Posterior vena cava (tissue), 2 donors: ENCODE results near the gene PELI1. TPM values are rescaled to one million over a fixed set of nuclear protein-coding genes. Genes with fewer than 3 reads are reported as not detected.

Experiments
- DNase-seq: peaks from one replicate; pipeline ENCODE4 v3.0.0-alpha.2; 2020; ENCODE audit warnings: low spot score
- intact Hi-C, 2 donors: fragments of 100-400 bp; cut with DNase I; formaldehyde crosslinking; loops; one replicate each; pipeline versions ENCODE4 v1.14.1 to v1.14.2; 2022 to 2023
- long read RNA-seq, 2 donors: library from polyadenylated mRNA; unstranded; transcript quantifications; one replicate each; pipeline ENCODE4 v2.0.0, GENCODE V29; 2020 to 2021
- total RNA-seq, 2 donors: library from RNA; stranded (reverse); fragmentation: NEBNext Ultra II Directional; extraction: Animal tissue kit (Norgen Biotek cat#: 25700); gene quantifications; one replicate each; pipeline ENCODE4 v1.2.1, GENCODE V29; 2021
- donor health status: DM: yes; HTN: yes; CAD: no.
- donor health status: DM: yes; HTN: yes; CAD: no.

PELI1 gene
- total RNA-seq = 10 to 100 TPM; 29.2 to 29.7 TPM
- long read RNA-seq, donor 1, partial matches to known transcripts = 0 of 5 reads
- long read RNA-seq, donor 1, other reads (novel, unspliced or antisense) = 3 of 5 reads
- long read RNA-seq, donor 2, partial matches to known transcripts = 2 of 5 reads
- long read RNA-seq, donor 2, other reads (novel, unspliced or antisense) = 1 of 5 reads

GRCh38 chr2:64144057-64145013 lies at the start of gene PELI1:
PELI1 (minus strand) TSS chr2:64144420; CDS start chr2:64108310, 36,110 bp downstream.
- peak; percentile 98 for DNase-seq
- intact Hi-C loops = no loop called here

- DNase-seq = no peak
- intact Hi-C loops = no loop called here
Observed at GRCh38 chr2:64193491-64193890, 49.3 kb upstream of the PELI1 start.

- DNase-seq = no peak
- intact Hi-C loops = no loop called here
Observed at GRCh38 chr2:64192664-64193105, 48.5 kb upstream of the PELI1 start.

- DNase-seq = no peak
- intact Hi-C loops = no loop called here
Observed at GRCh38 chr2:64192125-64192479, 47.9 kb upstream of the PELI1 start.

GRCh38 chr2:64189586-64189985 lies 45.4 kb upstream of the PELI1 start:
- no peak for DNase-seq
- intact Hi-C loops = no loop called here

- intact Hi-C loops = no loop called here
- no peak for DNase-seq
Observed at GRCh38 chr2:64189167-64189566, 44.9 kb upstream of the PELI1 start.

GRCh38 chr2:64186699-64187605 lies 42.7 kb upstream of the PELI1 start:
- intact Hi-C loops = no loop called here
- DNase-seq = no peak

GRCh38 chr2:64179582-64180321 lies 35.5 kb upstream of the PELI1 start:
- no peak for DNase-seq
- intact Hi-C loops = no loop called here

- DNase-seq = no peak
- intact Hi-C loops = no loop called here
Observed at GRCh38 chr2:64177315-64177714, 33.1 kb upstream of the PELI1 start.

- no peak for DNase-seq
- intact Hi-C loops = no loop called here
Observed at GRCh38 chr2:64175419-64176197, 31.4 kb upstream of the PELI1 start.

- intact Hi-C loops = no loop called here
- DNase-seq = no peak
Observed at GRCh38 chr2:64173156-64174135, 29.2 kb upstream of the PELI1 start.

GRCh38 chr2:64168756-64169155 lies 24.5 kb upstream of the PELI1 start:
- intact Hi-C loops = no loop called here
- DNase-seq = no peak

- DNase-seq = no peak
- intact Hi-C loops = no loop called here
Observed at GRCh38 chr2:64168201-64168600, 24.0 kb upstream of the PELI1 start.

- DNase-seq = no peak
- intact Hi-C loops = no loop called here
Observed at GRCh38 chr2:64166637-64167420, 22.6 kb upstream of the PELI1 start.

- DNase-seq = no peak
Observed at GRCh38 chr2:64166212-64166611, 22.0 kb upstream of the PELI1 start.

GRCh38 chr2:64165706-64166105 lies 21.5 kb upstream of the PELI1 start:
- no peak for DNase-seq
- intact Hi-C loops = no loop called here

More at GRCh38 chr2:64166212-64166611, 22.0 kb upstream of the PELI1 start:
- intact Hi-C loops = no loop called here
